ENCODE measurements around the gene GPC3.

- TF ChIP-seq CTCF (conservative IDR thresholded peaks at IDR 0.05 in 1 of 2, IDR thresholded peaks at IDR 0.05 in 1 of 2; ENCODE audit: extremely low read depth in 1 of 2, insufficient read depth in 1 of 2, low read depth in 1 of 2, low read length in 2 of 2): no peak
- TF ChIP-seq EZH2 (IDR thresholded peaks at IDR 0.05; ENCODE audit: borderline replicate concordance, low read length): no peak
Observed at GRCh38 chrX:133747196-133747595, 238.2 kb downstream of the GPC3 start.
